Measurements from ENCODE around the gene PRKCA. TPM values are rescaled to one million over a fixed set of nuclear protein-coding genes. Genes with fewer than 3 reads are reported as not detected.
"Not testable (repeated sequence)": the region's sequence is repeated elsewhere in the genome, so short reads cannot be mapped to it uniquely, and the experiment has no call there.

The PRKCA gene
- polyA plus RNA-seq, 4 donors = 14.1 to 24.5 (median 22.7) TPM

- no peak for DNase-seq (ENCODE audit: low read depth in 4 of 4, low spot score in 3 of 4)
These were observed 47.3 kb downstream of the PRKCA start for GRCh38 chr17:66349521-66350254.

- DNase-seq (ENCODE audit: low read depth in 4 of 4, low spot score in 3 of 4) = not testable (repeated sequence)
These were observed 48.2 kb downstream of the PRKCA start for GRCh38 chr17:66350576-66350975.

GRCh38 chr17:66351033-66351432 lies 48.6 kb downstream of the PRKCA start:
- no peak for DNase-seq (ENCODE audit: low read depth in 4 of 4, low spot score in 3 of 4)

- DNase-seq (ENCODE audit: low read depth in 4 of 4, low spot score in 3 of 4) = no peak
These were observed 49.3 kb downstream of the PRKCA start for GRCh38 chr17:66351701-66352100.

GRCh38 chr17:66353937-66354401 lies 51.6 kb downstream of the PRKCA start:
- no peak for DNase-seq (ENCODE audit: low read depth in 4 of 4, low spot score in 3 of 4)

- no peak for DNase-seq (ENCODE audit: low read depth in 4 of 4, low spot score in 3 of 4)
These were observed 52.1 kb downstream of the PRKCA start for GRCh38 chr17:66354472-66354871.

- DNase-seq (ENCODE audit: low read depth in 4 of 4, low spot score in 3 of 4) = no peak
These were observed 52.6 kb downstream of the PRKCA start for GRCh38 chr17:66354981-66355380.

- DNase-seq (ENCODE audit: low read depth in 4 of 4, low spot score in 3 of 4) = no peak
These were observed 53.1 kb downstream of the PRKCA start for GRCh38 chr17:66355510-66355909.

- DNase-seq (ENCODE audit: low read depth in 4 of 4, low spot score in 3 of 4) = no peak
These were observed 54.6 kb downstream of the PRKCA start for GRCh38 chr17:66357037-66357436.

GRCh38 chr17:66359351-66359750 lies 56.9 kb downstream of the PRKCA start:
- no peak for DNase-seq (ENCODE audit: low read depth in 4 of 4, low spot score in 3 of 4)

GRCh38 chr17:66360961-66361565 lies 58.6 kb downstream of the PRKCA start:
- not testable (repeated sequence) for DNase-seq (ENCODE audit: low read depth in 4 of 4, low spot score in 3 of 4)

- DNase-seq (ENCODE audit: low read depth in 4 of 4, low spot score in 3 of 4) = no peak
These were observed 62.1 kb downstream of the PRKCA start for GRCh38 chr17:66364508-66364907.

GRCh38 chr17:66364990-66365490 lies 62.6 kb downstream of the PRKCA start:
- DNase-seq (ENCODE audit: low read depth in 4 of 4, low spot score in 3 of 4) = no peak

GRCh38 chr17:66365903-66366302 lies 63.5 kb downstream of the PRKCA start:
- no peak for DNase-seq (ENCODE audit: low read depth in 4 of 4, low spot score in 3 of 4)

GRCh38 chr17:66367107-66367506 lies 64.7 kb downstream of the PRKCA start:
- DNase-seq (ENCODE audit: low read depth in 4 of 4, low spot score in 3 of 4) = no peak

GRCh38 chr17:66369830-66370229 lies 67.4 kb downstream of the PRKCA start:
- DNase-seq (ENCODE audit: low read depth in 4 of 4, low spot score in 3 of 4) = no peak

GRCh38 chr17:66371561-66371960 lies 69.1 kb downstream of the PRKCA start:
- no peak for DNase-seq (ENCODE audit: low read depth in 4 of 4, low spot score in 3 of 4)

GRCh38 chr17:66372182-66372581 lies 69.8 kb downstream of the PRKCA start:
- no peak for DNase-seq (ENCODE audit: low read depth in 4 of 4, low spot score in 3 of 4)

- no peak for DNase-seq (ENCODE audit: low read depth in 4 of 4, low spot score in 3 of 4)
These were observed 70.7 kb downstream of the PRKCA start for GRCh38 chr17:66373079-66373478.

- DNase-seq (ENCODE audit: low read depth in 4 of 4, low spot score in 3 of 4) = no peak
These were observed 71.8 kb downstream of the PRKCA start for GRCh38 chr17:66373944-66374817.

- no peak for DNase-seq (ENCODE audit: low read depth in 4 of 4, low spot score in 3 of 4)
These were observed 72.7 kb downstream of the PRKCA start for GRCh38 chr17:66375121-66375520.
